MM.1S (cell line): ENCODE measurements around the gene TMEM25.

Experiments
- CTCF ChIP-seq: fragments of 300-600 bp; sonication (generic); IDR thresholded peaks from 2 replicates; pipeline ENCODE4 v1.5.1; 2016; ENCODE audit warnings: antibody characterized with exemption, low read length, mixed read lengths
- EZH2 ChIP-seq: fragments of 300-600 bp; sonication (generic); optimal IDR thresholded peaks from 2 replicates; pipeline ENCODE3; 2017; ENCODE audit warnings: low read depth, mild to moderate bottlenecking, antibody characterized with exemption, low read length, mixed read lengths

- no peak for TF ChIP-seq CTCF
- no peak for TF ChIP-seq EZH2
Observed at GRCh38 chr11:118519549-118519948, 11.4 kb upstream of the TMEM25 start.
